Loucy (cell line): Measurements from ENCODE around the gene NTN1.

Source experiments
- H2AFZ ChIP-seq: fragments of 200-600 bp; sonication (generic); 2 replicates; pipeline ENCODE4 v1.6.0; 2016; ENCODE audit warnings: antibody characterized with exemption, mild to moderate bottlenecking, low read length, moderate library complexity
- H3F3A ChIP-seq: fragments of 200-600 bp; 2 replicates; pipeline ENCODE4 v1.6.0; 2016; ENCODE audit warnings: antibody characterized with exemption, low read depth, mild to moderate bottlenecking
- H3K27me3 ChIP-seq: fragments of 200-600 bp; sonication (generic); 2 replicates; pipeline ENCODE4 v1.6.1; 2014; ENCODE audit warnings: low read length, mild to moderate bottlenecking; ENCODE audit not compliant: insufficient read depth, poor library complexity, severe bottlenecking
- H3K36me3 ChIP-seq: fragments of 200-600 bp; sonication (generic); 2 replicates; pipeline ENCODE4 v1.6.1; 2016; ENCODE audit warnings: low read length; ENCODE audit not compliant: insufficient read depth
- H3K4me1 ChIP-seq: fragments of 200-600 bp; sonication (generic); 2 replicates; pipeline ENCODE4 v1.5.1; 2014; ENCODE audit warnings: low read length, mild to moderate bottlenecking; ENCODE audit not compliant: insufficient read depth, poor library complexity, severe bottlenecking
- H3K4me2 ChIP-seq: fragments of 200-600 bp; sonication (generic); 2 replicates; pipeline ENCODE4 v1.6.0; 2014; ENCODE audit warnings: antibody characterized with exemption, low read length, low read depth, mild to moderate bottlenecking; ENCODE audit not compliant: poor library complexity, severe bottlenecking
- H3K4me3 ChIP-seq: fragments of 200-600 bp; sonication (generic); 2 replicates; pipeline ENCODE4 v1.5.1; 2014; ENCODE audit warnings: low read length, mild to moderate bottlenecking, mixed read lengths; ENCODE audit not compliant: poor library complexity, severe bottlenecking
- H3K79me2 ChIP-seq: fragments of 200-600 bp; sonication (generic); 2 replicates; pipeline ENCODE4 v1.6.1; 2014; ENCODE audit warnings: low read length; ENCODE audit not compliant: insufficient read depth
- H3K9ac ChIP-seq: fragments of 200-600 bp; sonication (generic); 2 replicates; pipeline ENCODE4 v1.6.0; 2014; ENCODE audit warnings: mild to moderate bottlenecking, low read depth, low read length, moderate library complexity; ENCODE audit not compliant: poor library complexity, severe bottlenecking
- H3K9me2 ChIP-seq: fragments of 200-600 bp; sonication (generic); replicated peaks from 2 replicates; pipeline ENCODE4 v1.6.1; 2016; ENCODE audit warnings: low read depth, low read length, mixed read lengths
- H3K9me3 ChIP-seq: fragments of 200-600 bp; sonication (generic); 2 replicates; pipeline ENCODE4 v1.6.1; 2014; ENCODE audit warnings: mild to moderate bottlenecking, antibody characterized with exemption, low read length, low read depth; ENCODE audit not compliant: insufficient read depth
- H4K20me1 ChIP-seq: fragments of 200-600 bp; sonication (generic); 2 replicates; pipeline ENCODE4 v1.6.0; 2014; ENCODE audit warnings: antibody characterized with exemption, low read length, mild to moderate bottlenecking; ENCODE audit not compliant: insufficient read depth, poor library complexity, severe bottlenecking
- CTCF ChIP-seq: fragments of 200-600 bp; sonication (generic); conservative IDR thresholded peaks from 2 replicates; pipeline ENCODE4 v1.5.1; 2014; ENCODE audit warnings: mild to moderate bottlenecking, antibody characterized with exemption, low read length
- EZH2phosphoT487 ChIP-seq: fragments of 200-600 bp; IDR thresholded peaks from 2 replicates; pipeline ENCODE4 v1.6.1; 2018; ENCODE audit warnings: antibody characterized with exemption, mild to moderate bottlenecking, moderate library complexity, borderline replicate concordance

The NTN1 gene

GRCh38 chr17:9266031-9266680 lies 244.8 kb downstream of the NTN1 start:
- H3K4me1 ChIP-seq = no peaks in the 10 kb centered on the region
- H3K4me3 ChIP-seq = no peak overlapping the region
- H3K27me3 ChIP-seq = no peaks in the 10 kb centered on the region
- no peak overlapping the region for H3K9ac ChIP-seq
- no peak for TF ChIP-seq CTCF
- no peak for TF ChIP-seq EZH2phosphoT487
- H4K20me1 ChIP-seq = no peaks in the 10 kb centered on the region
- H3K36me3 ChIP-seq = no peaks in the 10 kb centered on the region
- H3F3A ChIP-seq = no peaks in the 10 kb centered on the region
- no peaks in the 10 kb centered on the region for H3K9me3 ChIP-seq
- no peaks in the 10 kb centered on the region for H3K9me2 ChIP-seq
- no peak overlapping the region for H2AFZ ChIP-seq
- H3K4me2 ChIP-seq = no peak overlapping the region
- no peaks in the 10 kb centered on the region for H3K79me2 ChIP-seq

GRCh38 chr17:9266697-9267117 lies 245.4 kb downstream of the NTN1 start:
- Histone ChIP-seq H3K4me1 (no peaks in the 10 kb centered on the region), H3K9ac (no peak overlapping the region), H3F3A (no peaks in the 10 kb centered on the region), H4K20me1 (no peaks in the 10 kb centered on the region), H3K27me3 (no peaks in the 10 kb centered on the region), H3K4me3 (no peak overlapping the region), H3K9me3 (no peaks in the 10 kb centered on the region), H3K4me2 (no peak overlapping the region), H3K36me3 (no peaks in the 10 kb centered on the region), H2AFZ (no peak overlapping the region), H3K79me2 (no peaks in the 10 kb centered on the region), H3K9me2 (no peaks in the 10 kb centered on the region)
- no peak for TF ChIP-seq EZH2phosphoT487
- no peak for TF ChIP-seq CTCF

- no peaks in the 10 kb centered on the region for H3K9me3 ChIP-seq
- no peak overlapping the region for H2AFZ ChIP-seq
- no peaks in the 10 kb centered on the region for H3K4me1 ChIP-seq
- no peaks in the 10 kb centered on the region for H3K27me3 ChIP-seq
- H3K79me2 ChIP-seq = no peaks in the 10 kb centered on the region
- no peak overlapping the region for H3K4me2 ChIP-seq
- no peaks in the 10 kb centered on the region for H3K36me3 ChIP-seq
- no peaks in the 10 kb centered on the region for H4K20me1 ChIP-seq
- no peak overlapping the region for H3K9ac ChIP-seq
- no peaks in the 10 kb centered on the region for H3F3A ChIP-seq
- H3K9me2 ChIP-seq = no peaks in the 10 kb centered on the region
- H3K4me3 ChIP-seq = no peak overlapping the region
- TF ChIP-seq CTCF (no peak), EZH2phosphoT487 (no peak)
Measured at GRCh38 chr17:9268546-9268945, 247.2 kb downstream of the NTN1 start.
